ENCODE results near the gene NLRP12.

DNA sequence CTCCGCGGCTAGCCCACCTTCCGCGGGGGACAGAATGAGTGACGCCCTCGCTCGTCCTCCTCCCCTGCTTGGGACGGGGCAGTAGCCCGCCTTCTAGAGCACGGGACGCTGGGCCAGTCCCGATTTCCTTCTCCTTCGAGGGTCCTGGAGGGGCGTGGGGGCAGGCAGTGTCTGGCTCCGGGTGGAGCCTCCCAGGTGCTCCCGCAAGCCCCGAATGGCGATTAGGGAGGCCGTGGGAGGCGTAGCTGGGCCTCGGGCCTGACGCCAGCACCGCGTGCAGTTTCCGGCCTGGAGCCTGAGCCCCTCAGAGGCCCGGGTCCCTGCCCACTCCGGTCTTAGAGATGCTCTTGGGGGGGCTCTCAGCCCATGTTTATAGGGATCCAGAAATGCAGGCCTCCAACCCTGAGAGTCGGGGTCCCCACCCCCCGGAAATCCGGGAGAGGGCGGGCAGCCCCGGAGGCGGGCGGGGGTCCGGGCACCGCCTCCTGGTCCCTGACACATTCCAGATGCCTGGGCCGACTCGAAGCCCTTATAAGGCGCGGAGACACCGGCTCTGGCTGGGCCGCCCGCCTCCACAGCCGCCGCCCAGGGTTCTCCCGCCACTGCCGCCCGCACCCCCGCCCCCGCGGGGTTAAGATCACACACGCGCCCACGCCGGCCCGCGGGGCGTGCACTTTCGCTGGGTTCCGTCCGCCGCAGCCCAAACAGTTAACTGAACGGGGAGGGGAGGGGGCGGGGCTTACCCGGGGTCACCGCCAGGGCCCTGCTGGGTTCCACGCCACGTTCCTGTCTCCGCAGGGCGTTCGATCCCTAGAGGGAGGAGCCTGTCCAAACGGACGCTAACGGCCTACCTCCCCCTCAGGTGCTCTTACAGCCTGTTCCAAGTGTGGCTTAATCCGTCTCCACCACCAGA lies 45.0 kb upstream of the NLRP12 start:
- TF ChIP-seq HDAC2 (IDR thresholded peaks at IDR 0.05) = no peak
- TF ChIP-seq POLR2A (IDR thresholded peaks at IDR 0.05; ENCODE audit: low read length) = no peak; the same call in 1 of the 2 replicates
- TF ChIP-seq JUNB (IDR thresholded peaks at IDR 0.05) = no peak
